WI38 (cell line): ENCODE results near the gene APBA2.

Experiments used
- H3K4me3 ChIP-seq: 2 replicates; pipeline ENCODE4 v1.5.1; 2011; ENCODE audit warnings: low read depth, mild to moderate bottlenecking, control low read depth, low read length
- CTCF ChIP-seq: IDR thresholded peaks from 2 replicates; pipeline ENCODE4 v1.5.1; 2012; ENCODE audit warnings: low read depth, mild to moderate bottlenecking, control low read depth, low read length

Gene APBA2

GRCh38 chr15:29129221-29129620 is 243.4 kb downstream of the APBA2 start:
- no peak for TF ChIP-seq CTCF
- H3K4me3 ChIP-seq: no peak overlapping the region

GRCh38 chr15:29129926-29130325 is 244.2 kb downstream of the APBA2 start:
- no peak for TF ChIP-seq CTCF

GRCh38 chr15:29130476-29130875 is 244.7 kb downstream of the APBA2 start:
- no peak overlapping the region for H3K4me3 ChIP-seq
- TF ChIP-seq CTCF: no peak

More at GRCh38 chr15:29129926-29130325, 244.2 kb downstream of the APBA2 start:
- H3K4me3 ChIP-seq: no peak overlapping the region

GRCh38 chr15:29130951-29131839 is 245.4 kb downstream of the APBA2 start:
- H3K4me3 ChIP-seq: no peak overlapping the region
- no peak for TF ChIP-seq CTCF

- TF ChIP-seq CTCF: no peak
- H3K4me3 ChIP-seq: no peak overlapping the region
These were observed 246.2 kb downstream of the APBA2 start for GRCh38 chr15:29131840-29132420.

- TF ChIP-seq CTCF: no peak
- no peak overlapping the region for H3K4me3 ChIP-seq
These were observed 247.0 kb downstream of the APBA2 start for GRCh38 chr15:29132735-29133181.

- H3K4me3 ChIP-seq: no peak overlapping the region
- TF ChIP-seq CTCF: no peak
These were observed 247.5 kb downstream of the APBA2 start for GRCh38 chr15:29133321-29133720.
